K562 (cell line): ENCODE results near the gene YTHDC2. TPM values are rescaled to one million over a fixed set of nuclear protein-coding genes. Genes with fewer than 3 reads are reported as not detected.

Source experiments
- ATAC-seq: fragments of 200-7000 bp; cut with Tn5 transposase; 3 replicates; pipeline ENCODE4 v1.9.1; 2020; ENCODE audit warnings: moderate library complexity
- BruUV-seq: library from RNA; stranded (reverse); fragments of 400-500 nt; replicated peaks from 2 replicates; lab custom pipeline; 2021; lab: Mats Ljungman, UMichigan
- CTCF ChIA-PET: fragments of 300-600 bp; formaldehyde crosslinking; extraction: SDS; loops from one replicate; lab custom pipeline; 2021; ENCODE audit warnings: low intra/inter-chr PET ratio; lab: Yijun Ruan, JAX
- POLR2A ChIA-PET: fragments of 300-600, 350-650 bp; sonication (Branson Sonifier 250); formaldehyde crosslinking; extraction: SDS; loops from one replicate; lab custom pipeline; 2021; ENCODE audit warnings: antibody characterized with exemption, inconsistent platforms; lab: Yijun Ruan, JAX
- DNase-seq, 4 experiments: peaks; one replicate each; pipeline versions ENCODE4 v3.0.0 to v3.0.0-alpha.2; 2011 to 2018; ENCODE audit warnings: low spot score in 3 of 4, mixed read lengths in 3 of 4; ENCODE audit errors: extremely low read depth in 1 of 4
- FAIRE-seq: peaks from 2 replicates; lab custom pipeline; 2011; peaks lifted over from hg19 to GRCh38; lab: Jason Lieb, UNC
- H2AFZ ChIP-seq: 2 replicates; pipeline ENCODE4 v1.6.0; 2011; ENCODE audit warnings: low read depth, low read length, control low read depth, inconsistent platforms
- H3K27ac ChIP-seq: fragments of 200-600 bp; 3 replicates; pipeline ENCODE4 v1.8.0; 2011; ENCODE audit warnings: low read depth, mild to moderate bottlenecking, control low read depth, inconsistent platforms, low read length, moderate library complexity, mixed read lengths; ENCODE audit errors: extremely low read depth
- H3K27me3 ChIP-seq, 2 experiments: fragments of 300-600 bp in 1 of 2; 2 replicates in 1 of 2; 3 replicates in 1 of 2; pipeline versions ENCODE4 v1.6.0 to v1.8.0; 2011; ENCODE audit warnings: inconsistent platforms in 2 of 2, low read length in 2 of 2, mild to moderate bottlenecking in 1 of 2, mixed read lengths in 1 of 2, moderate library complexity in 1 of 2; ENCODE audit not compliant: control insufficient read depth in 2 of 2, insufficient read depth in 2 of 2
- H3K36me3 ChIP-seq: fragments of 300-600 bp; 3 replicates; pipeline ENCODE4 v1.8.0; 2011; ENCODE audit warnings: mild to moderate bottlenecking, low read length, inconsistent platforms; ENCODE audit not compliant: control insufficient read depth, insufficient read depth
- H3K4me1 ChIP-seq, 2 experiments: fragments of 200-600 bp in 1 of 2; replicated peaks in 1 of 2; 2 replicates in 1 of 2; 3 replicates in 1 of 2; pipeline versions ENCODE4 v1.5.1 to v1.8.0; 2011; ENCODE audit warnings: inconsistent platforms in 2 of 2, low read length in 2 of 2, mild to moderate bottlenecking in 1 of 2, mixed read lengths in 1 of 2, moderate library complexity in 1 of 2; ENCODE audit not compliant: control insufficient read depth in 2 of 2, insufficient read depth in 2 of 2
- H3K4me2 ChIP-seq: 2 replicates; pipeline ENCODE4 v1.6.1; 2011; ENCODE audit warnings: low read length, control low read depth, inconsistent platforms, mixed read lengths; ENCODE audit not compliant: insufficient read depth
- H3K4me3 ChIP-seq: fragments of 200-600 bp; sonication (generic), shearing (Covaris generic); 2 replicates; pipeline ENCODE4 v1.5.1; 2016; ENCODE audit warnings: control low read depth, inconsistent platforms
- H3K79me2 ChIP-seq: fragments of 200-600 bp; 3 replicates; pipeline ENCODE4 v1.8.0; 2011; ENCODE audit warnings: low read length, inconsistent platforms; ENCODE audit not compliant: control insufficient read depth, insufficient read depth
- H3K9ac ChIP-seq, 2 experiments: 2 replicates each; pipeline versions ENCODE4 v1.6.0 to v1.6.1; 2011; ENCODE audit warnings: low read depth in 2 of 2, low read length in 2 of 2, control low read depth in 1 of 2, inconsistent platforms in 1 of 2, mild to moderate bottlenecking in 1 of 2, mixed read lengths in 1 of 2; ENCODE audit not compliant: insufficient read depth in 1 of 2
- H3K9me1 ChIP-seq: one replicate; pipeline ENCODE4 v1.6.0; 2011; ENCODE audit warnings: inconsistent platforms, mild to moderate bottlenecking, low read length, moderate library complexity; ENCODE audit not compliant: control insufficient read depth, insufficient read depth
- H3K9me3 ChIP-seq: replicated peaks from 2 replicates; pipeline ENCODE4 v1.5.1; 2011; ENCODE audit warnings: low read depth, low read length, inconsistent platforms; ENCODE audit not compliant: control insufficient read depth, insufficient read depth
- H4K20me1 ChIP-seq: replicated peaks from 2 replicates; pipeline ENCODE4 v1.6.1; 2011; ENCODE audit warnings: low read length, inconsistent platforms, mixed read lengths; ENCODE audit not compliant: control insufficient read depth, insufficient read depth
- CBX3 ChIP-seq, 2 experiments: IDR thresholded peaks; 1 replicate in 1 of 2; 2 replicates in 1 of 2; pipeline ENCODE4 v1.6.1; 2012; ENCODE audit warnings: inconsistent platforms in 2 of 2, low read length in 2 of 2, borderline replicate concordance in 1 of 2, control low read depth in 1 of 2
- HMGN3 ChIP-seq: IDR thresholded peaks from 2 replicates; pipeline ENCODE4 v1.6.1; 2011; ENCODE audit warnings: borderline replicate concordance, low read depth, mild to moderate bottlenecking, mixed read lengths, low read length; ENCODE audit not compliant: insufficient read length; ENCODE audit errors: extremely low read depth
- PTBP1 ChIP-seq: fragments of 200-400 bp; formaldehyde crosslinking; IDR thresholded peaks from 2 replicates; pipeline ENCODE4 v1.6.1; 2017; ENCODE audit warnings: low read depth, low read length
- RBM25 ChIP-seq: fragments of 200-400 bp; formaldehyde crosslinking; IDR thresholded peaks from 2 replicates; pipeline ENCODE4 v1.6.1; 2018; ENCODE audit warnings: low read length, low read depth, moderate library complexity; ENCODE audit not compliant: severe bottlenecking
- SMAD1 ChIP-seq: fragments of 150-350 bp; IDR thresholded peaks from 2 replicates; pipeline ENCODE4 v1.6.1; 2014; ENCODE audit warnings: low read length, low read depth; ENCODE audit not compliant: partially characterized antibody
- ZNF146 ChIP-seq: IDR thresholded peaks from one replicate; pipeline ENCODE4 v1.6.1; 2018; ENCODE audit warnings: missing compliant biosample characterization; ENCODE audit not compliant: unreplicated experiment
- in situ Hi-C: fragments of 300-500 bp; cut with MboI; formaldehyde crosslinking; loops from 4 replicates; pipeline ENCODE4 v1.15.0; 2018; ENCODE audit warnings: inconsistent platforms, mixed read lengths
- intact Hi-C: fragments of 100-400 bp; cut with micrococcal nuclease; formaldehyde crosslinking; loops from 2 replicates; pipeline ENCODE4 v1.14.2; 2022
- polyA plus RNA-seq, 8 experiments: library from polyadenylated mRNA; depleted of rRNA in 4 of 8; stranded (reverse) in 5 of 8; unstranded in 3 of 8; fragments of >200 nt; fragmentation: Nextera tagmentation in 2 of 8; fragmentation: Illumina TruSeq in 1 of 8; extraction: Ambion mirVana in 2 of 8; extraction: Trizol in 1 of 8; gene quantifications; 2 replicates each; pipeline versions ENCODE4 v1.2.1 to v1.2.3, GENCODE V29; 2011 to 2014; ENCODE audit warnings: inconsistent platforms in 1 of 8, missing spikeins in 1 of 8
- total RNA-seq, 7 experiments: library from RNA; depleted of rRNA in 6 of 7; stranded (reverse); fragments of >200 nt in 6 of 7; fragmentation: Illumina TruSeq in 2 of 7; extraction: Trizol in 2 of 7; gene quantifications; 2 replicates each; pipeline versions ENCODE4 v1.2.1 to v1.2.3, GENCODE V29; 2011 to 2021; ENCODE audit warnings: low replicate concordance in 1 of 7

The YTHDC2 gene
- total and polyA plus RNA-seq, 9 of the 15 experiments (the other 6 are each of a cell fraction or from before 2014, with no cell fraction given): 2.7 to 21.6 (median 15.9) TPM

- TF ChIP-seq CBX3 (IDR thresholded peaks at IDR 0.05; ENCODE audit: borderline replicate concordance in 1 of 2, low read length in 2 of 2): no peak
- TF ChIP-seq HMGN3: no peak
- TF ChIP-seq, all 486 proteins: peak for 0
Observed at GRCh38 chr5:113520429-113520828, 6.9 kb downstream of the YTHDC2 start (continued).

- in situ Hi-C loops: no loop called here
- no peak overlapping the region for H3K27ac ChIP-seq
- no peak overlapping the region for H3K4me2 ChIP-seq
- peaks cover 47% of the 10 kb centered on the region for H3K36me3 ChIP-seq
- no peak overlapping the region for H3K9ac ChIP-seq
- peaks cover 36% of the 10 kb centered on the region; the same call in 2 of the 3 replicates for H3K79me2 ChIP-seq
- ATAC-seq: no peak
- no peaks in the 10 kb centered on the region for H3K4me1 ChIP-seq
- H3K27me3 ChIP-seq: no peaks in the 10 kb centered on the region
- DNase-seq: no peak
- H3K9me3 ChIP-seq: no peaks in the 10 kb centered on the region
- TF ChIP-seq RBM25 (peak; percentile 43), PTBP1 (no peak), ZNF146 (CRISPR knock-in tag) (peak; percentile 57), SMAD1 (no peak)
- TF ChIP-seq, all 486 proteins: peak for 2
- no peak for FAIRE-seq
- no TSS peak for BruUV-seq
- CTCF ChIA-PET: no interaction called here
- Histone ChIP-seq H3K4me3 (no peak overlapping the region), H3K9me1 (no peaks in the 10 kb centered on the region), H2AFZ (no peak overlapping the region), H4K20me1 (no peaks in the 10 kb centered on the region)
- intact Hi-C loops: no loop called here
- POLR2A ChIA-PET: no interaction called here
Observed at GRCh38 chr5:113520899-113521298, 7.4 kb downstream of the YTHDC2 start.
